Hematopoietic multipotent progenitor cell treated with erythropoietin and hydrocortisone succinate and interleukin-3 and kit ligand, for 8 days (in vitro differentiated cells): ENCODE results near the gene RCOR3.
"Not testable (repeated sequence)": the region's sequence is repeated elsewhere in the genome, so short reads cannot be mapped to it uniquely, and the experiment has no call there.

Source experiments
- DNase-seq: peaks from one replicate; pipeline ENCODE4 v3.0.0-alpha.2; 2015

The RCOR3 gene

GRCh38 chr1:211260141-211261107 is 1.3 kb downstream of the RCOR3 start:
- peak; percentile 78 for DNase-seq

- DNase-seq, result no peak
Observed at GRCh38 chr1:211261229-211261628, 2.1 kb downstream of the RCOR3 start.

GRCh38 chr1:211263022-211263421 is 3.9 kb downstream of the RCOR3 start:
- not testable (repeated sequence) for DNase-seq

GRCh38 chr1:211267204-211267857 is 8.2 kb downstream of the RCOR3 start:
- DNase-seq, result no peak

- DNase-seq, result no peak
Observed at GRCh38 chr1:211279340-211279739, 20.2 kb downstream of the RCOR3 start.

GRCh38 chr1:211280910-211281309 is 21.7 kb downstream of the RCOR3 start:
- no peak for DNase-seq

GRCh38 chr1:211281320-211282022 is 22.3 kb downstream of the RCOR3 start:
- no peak for DNase-seq

GRCh38 chr1:211282023-211282373 is 22.8 kb downstream of the RCOR3 start:
- DNase-seq, result no peak

- DNase-seq, result no peak
Observed at GRCh38 chr1:211285196-211285595, 26.0 kb downstream of the RCOR3 start.

- no peak for DNase-seq
Observed at GRCh38 chr1:211287218-211287617, 28.1 kb downstream of the RCOR3 start.

- no peak for DNase-seq
Observed at GRCh38 chr1:211292411-211292810, 33.2 kb downstream of the RCOR3 start.

GRCh38 chr1:211296396-211296795 is 37.2 kb downstream of the RCOR3 start:
- no peak for DNase-seq

GRCh38 chr1:211305044-211305443 is 45.9 kb downstream of the RCOR3 start:
- DNase-seq, result no peak

GRCh38 chr1:211309617-211310016 is 50.5 kb downstream of the RCOR3 start:
- DNase-seq, result peak; percentile 73

GRCh38 chr1:211313392-211313791 is 54.2 kb downstream of the RCOR3 start:
- no peak for DNase-seq

GRCh38 chr1:211318576-211319280 is 59.6 kb downstream of the RCOR3 start:
- DNase-seq, result no peak

- no peak for DNase-seq
Observed at GRCh38 chr1:211319892-211320291, 60.7 kb downstream of the RCOR3 start.

GRCh38 chr1:211320980-211321379 is 61.8 kb downstream of the RCOR3 start:
- no peak for DNase-seq

- peak; percentile 68 for DNase-seq
Observed at GRCh38 chr1:211321646-211322045, 62.5 kb downstream of the RCOR3 start.

GRCh38 chr1:211323156-211324063 is 64.2 kb downstream of the RCOR3 start:
- DNase-seq, result peak; percentile 76

- no peak for DNase-seq
Observed at GRCh38 chr1:211324992-211325775, 66.0 kb downstream of the RCOR3 start.
